Globus pallidus (tissue), 1 donor: ENCODE measurements around the gene IL1R1.
A peak's percentile ranks its signal among the peaks of the same experiment; 100 is the strongest.

Experiments
- DNase-seq: peaks from one replicate; pipeline ENCODE4 v3.0.0-alpha.2; 2015; ENCODE audit warnings: low spot score

The IL1R1 gene

DNA sequence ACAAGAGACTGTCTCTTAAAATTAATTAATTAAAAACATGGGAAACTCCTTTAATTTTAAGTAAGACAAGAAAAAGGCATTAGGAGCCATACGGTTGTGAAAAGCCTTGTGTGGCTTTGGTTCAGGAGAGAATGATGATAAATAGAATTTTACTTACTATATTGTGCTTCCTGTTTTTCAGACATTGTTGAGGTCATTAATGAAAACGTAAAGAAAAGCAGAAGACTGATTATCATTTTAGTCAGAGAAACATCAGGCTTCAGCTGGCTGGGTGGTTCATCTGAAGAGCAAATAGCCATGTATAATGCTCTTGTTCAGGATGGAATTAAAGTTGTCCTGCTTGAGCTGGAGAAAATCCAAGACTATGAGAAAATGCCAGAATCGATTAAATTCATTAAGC is 33.6 kb downstream of the IL1R1 start:
- DNase-seq: no peak

DNA sequence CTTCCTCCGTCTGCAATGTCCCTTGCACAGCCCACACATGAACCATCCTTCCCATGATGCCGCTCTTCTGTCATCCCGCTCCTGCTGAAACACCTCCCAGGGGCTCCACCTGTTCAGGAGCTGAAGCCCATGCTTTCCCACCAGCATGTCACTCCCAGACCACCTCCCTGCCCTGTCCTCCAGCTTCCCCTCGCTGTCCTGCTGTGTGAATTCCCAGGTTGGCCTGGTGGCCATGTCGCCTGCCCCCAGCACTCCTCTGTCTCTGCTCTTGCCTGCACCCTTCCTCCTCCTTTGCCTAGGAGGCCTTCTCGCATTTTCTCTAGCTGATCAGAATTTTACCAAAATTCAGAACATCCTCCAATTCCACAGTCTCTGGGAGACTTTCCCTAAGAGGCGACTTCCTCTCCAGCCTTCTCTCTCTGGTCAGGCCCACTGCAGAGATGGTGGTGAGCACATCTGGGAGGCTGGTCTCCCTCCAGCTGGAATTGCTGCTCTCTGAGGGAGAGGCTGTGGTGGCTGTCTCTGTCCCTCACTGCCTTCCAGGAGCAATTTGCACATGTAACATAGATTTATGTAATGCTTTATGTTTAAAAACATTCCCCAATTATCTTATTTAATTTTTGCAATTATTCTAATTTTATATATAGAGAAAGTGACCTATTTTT is 35.4 kb downstream of the IL1R1 start:
- DNase-seq: no peak

DNA sequence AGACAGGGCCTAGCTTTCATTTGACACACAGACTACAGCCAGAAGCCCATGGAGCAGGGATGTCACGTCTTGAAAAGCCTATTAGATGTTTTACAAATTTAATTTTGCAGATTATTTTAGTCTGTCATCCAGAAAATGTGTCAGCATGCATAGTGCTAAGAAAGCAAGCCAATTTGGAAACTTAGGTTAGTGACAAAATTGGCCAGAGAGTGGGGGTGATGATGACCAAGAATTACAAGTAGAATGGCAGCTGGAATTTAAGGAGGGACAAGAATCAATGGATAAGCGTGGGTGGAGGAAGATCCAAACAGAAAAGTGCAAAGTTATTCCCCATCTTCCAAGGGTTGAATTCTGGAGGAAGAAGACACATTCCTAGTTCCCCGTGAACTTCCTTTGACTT is 36.5 kb downstream of the IL1R1 start:
- DNase-seq: no peak

DNA sequence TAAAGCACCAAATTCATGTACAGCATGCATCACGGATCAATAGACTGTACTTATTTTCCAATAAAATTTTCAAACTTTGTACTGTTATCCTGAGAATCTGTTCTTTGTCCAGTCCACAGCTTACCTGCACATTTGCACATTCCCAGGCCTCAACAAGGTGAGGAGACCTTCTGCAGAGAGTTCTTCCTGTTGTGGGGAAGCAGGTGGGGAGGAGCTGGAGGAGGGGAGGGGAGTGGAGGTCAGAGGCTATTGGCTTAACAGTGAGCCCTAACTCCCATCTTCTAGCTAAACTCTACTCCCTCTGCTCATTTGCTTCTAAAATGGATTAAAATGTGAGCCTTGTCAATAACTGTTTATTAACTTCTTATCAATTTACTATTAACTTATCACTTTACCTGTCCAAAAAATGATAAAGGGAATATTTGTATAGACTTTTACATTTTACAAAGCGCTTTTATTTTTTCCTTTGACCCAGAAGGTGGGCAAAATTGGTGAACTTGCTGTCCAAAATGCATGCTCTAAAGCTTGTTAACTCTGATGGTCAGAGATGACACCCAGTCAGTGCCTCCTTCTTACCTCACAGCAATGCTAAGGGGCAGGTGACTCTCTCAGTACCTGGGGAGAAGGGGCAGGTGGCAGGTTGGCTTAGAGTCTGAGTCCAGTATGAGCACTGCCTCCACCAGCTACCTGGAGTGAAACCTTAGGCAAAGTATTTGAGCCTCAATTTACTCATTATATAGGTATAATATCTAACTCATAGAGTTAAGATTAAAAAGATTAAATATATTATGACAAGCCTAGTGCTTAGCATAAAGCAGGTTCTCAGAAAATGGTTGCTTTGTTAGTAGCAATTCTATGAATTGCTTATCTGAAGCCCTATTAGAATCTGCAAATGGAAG is 37.5 kb downstream of the IL1R1 start:
- no peak for DNase-seq

DNA sequence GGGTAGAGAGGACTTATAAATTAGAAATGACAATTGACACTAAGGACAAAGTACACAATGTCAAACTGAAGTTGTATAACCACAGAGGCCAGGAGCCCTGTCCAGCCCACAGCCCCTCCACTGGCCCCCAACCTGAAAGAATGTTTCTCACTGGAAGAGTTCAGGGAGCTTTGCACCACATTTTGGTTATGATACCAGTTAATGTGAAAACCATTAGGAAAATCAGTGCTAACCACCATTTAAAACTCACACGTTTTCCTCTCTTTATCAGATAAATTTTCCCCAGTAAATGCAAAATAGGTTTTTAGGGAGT is 38.1 kb downstream of the IL1R1 start:
- DNase-seq: no peak

DNA sequence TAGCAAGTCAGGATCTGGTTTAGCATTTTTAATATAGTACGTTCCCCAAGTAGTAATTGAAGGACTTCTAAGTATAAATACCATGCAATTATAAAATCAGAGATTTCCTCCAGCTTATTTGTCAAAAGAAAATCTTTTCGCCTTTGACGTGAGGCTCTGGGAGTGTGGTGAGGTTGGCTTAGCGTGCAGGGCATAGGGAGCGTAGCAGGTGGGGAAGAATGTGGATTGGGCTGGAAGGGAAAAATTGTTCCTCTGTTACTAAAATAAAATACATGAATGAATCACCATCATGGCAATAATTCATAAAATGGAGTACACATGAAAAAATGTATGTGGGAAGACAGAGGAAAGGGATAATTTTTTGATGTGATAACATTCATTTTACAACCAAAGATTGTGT is 38.8 kb downstream of the IL1R1 start:
- no peak for DNase-seq

DNA sequence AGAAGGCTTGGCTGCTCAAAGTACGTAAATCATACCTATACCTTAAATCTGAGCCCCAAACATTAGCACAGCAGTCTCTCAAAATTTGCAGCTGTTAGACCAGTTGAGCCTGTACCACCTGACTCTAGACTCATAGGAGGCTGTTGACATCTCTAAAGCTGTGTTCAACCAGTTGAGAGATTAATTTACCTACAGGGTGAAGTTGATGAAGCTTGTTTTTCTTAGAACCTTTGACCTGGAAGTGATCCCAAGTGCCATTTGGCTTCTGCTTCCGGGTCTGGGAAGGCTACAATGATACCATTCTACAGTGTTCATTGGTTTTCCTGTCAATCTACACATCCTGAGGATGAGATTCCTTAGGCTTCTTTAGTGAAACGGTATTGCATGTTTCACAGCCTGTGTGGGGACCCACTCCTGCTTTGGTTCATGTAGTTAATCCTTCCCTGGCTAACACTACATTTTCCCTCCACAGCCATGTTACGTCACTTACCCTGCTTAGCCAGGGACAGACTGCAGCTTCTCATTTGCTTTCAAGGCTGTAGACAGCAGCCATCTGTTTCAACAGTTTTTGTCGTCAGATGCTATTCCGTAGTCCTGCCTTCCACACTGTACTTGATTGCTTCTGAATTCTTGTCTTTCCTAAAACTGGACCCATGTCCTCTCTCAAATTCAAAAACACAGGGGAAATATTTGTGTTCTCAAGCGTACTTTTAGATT is 39.5 kb downstream of the IL1R1 start:
- no peak for DNase-seq

DNA sequence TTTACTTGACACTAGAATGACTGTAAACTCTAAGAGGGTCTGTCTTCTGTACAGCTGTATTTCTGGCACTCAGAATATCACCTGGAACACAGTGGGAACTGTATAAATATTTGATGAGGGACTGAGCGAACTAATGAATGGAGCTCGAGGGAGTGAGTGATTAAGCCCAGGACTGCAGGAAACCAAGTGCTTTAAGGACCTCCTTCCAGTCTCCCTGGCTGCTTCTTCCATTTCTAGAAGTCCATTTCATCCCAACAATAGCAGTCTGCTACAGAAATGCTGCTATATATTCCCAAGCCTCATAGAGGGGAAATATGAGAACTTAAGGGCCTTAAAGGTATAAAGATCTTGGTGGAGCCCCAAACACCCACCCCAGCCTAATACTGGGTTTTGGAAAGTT is 41.5 kb downstream of the IL1R1 start:
- no peak for DNase-seq

DNA sequence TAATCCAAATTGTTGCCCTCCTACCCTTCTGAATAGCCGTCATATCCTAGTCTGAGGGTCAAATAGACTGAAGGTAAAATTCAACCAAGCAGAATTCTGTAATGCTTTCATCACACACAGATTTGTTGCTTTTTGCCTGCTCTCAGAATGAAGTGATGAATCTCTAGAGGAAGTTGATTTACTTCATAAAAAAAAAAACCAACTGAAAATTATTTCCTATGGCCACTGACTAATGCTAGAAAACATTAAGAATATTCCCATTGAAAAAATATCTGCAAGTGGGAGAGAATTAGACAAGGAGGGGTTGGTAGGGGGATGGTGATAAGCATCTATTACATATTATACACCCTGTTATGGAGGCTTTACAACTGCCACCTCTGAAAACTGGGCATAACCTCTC is 42.0 kb downstream of the IL1R1 start:
- no peak for DNase-seq

DNA sequence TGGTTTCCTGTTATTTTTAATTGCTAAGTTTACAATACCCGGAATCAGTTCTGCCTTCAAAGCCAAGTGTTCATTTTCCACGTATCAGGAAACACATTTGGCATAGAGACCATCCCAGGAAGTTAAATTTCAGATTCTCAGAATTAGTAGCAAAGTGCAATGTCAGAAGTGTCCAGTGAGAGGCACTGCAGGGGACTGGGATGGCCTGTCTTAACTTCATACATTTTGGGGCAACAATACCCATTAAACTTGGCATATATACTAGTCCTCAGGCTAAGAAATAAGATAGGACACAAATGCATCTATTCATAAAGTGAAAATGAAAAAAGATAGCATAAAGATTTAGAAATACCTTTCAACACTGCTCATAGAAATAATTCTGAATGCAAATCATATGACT is 42.8 kb downstream of the IL1R1 start:
- DNase-seq: peak; percentile 3

DNA sequence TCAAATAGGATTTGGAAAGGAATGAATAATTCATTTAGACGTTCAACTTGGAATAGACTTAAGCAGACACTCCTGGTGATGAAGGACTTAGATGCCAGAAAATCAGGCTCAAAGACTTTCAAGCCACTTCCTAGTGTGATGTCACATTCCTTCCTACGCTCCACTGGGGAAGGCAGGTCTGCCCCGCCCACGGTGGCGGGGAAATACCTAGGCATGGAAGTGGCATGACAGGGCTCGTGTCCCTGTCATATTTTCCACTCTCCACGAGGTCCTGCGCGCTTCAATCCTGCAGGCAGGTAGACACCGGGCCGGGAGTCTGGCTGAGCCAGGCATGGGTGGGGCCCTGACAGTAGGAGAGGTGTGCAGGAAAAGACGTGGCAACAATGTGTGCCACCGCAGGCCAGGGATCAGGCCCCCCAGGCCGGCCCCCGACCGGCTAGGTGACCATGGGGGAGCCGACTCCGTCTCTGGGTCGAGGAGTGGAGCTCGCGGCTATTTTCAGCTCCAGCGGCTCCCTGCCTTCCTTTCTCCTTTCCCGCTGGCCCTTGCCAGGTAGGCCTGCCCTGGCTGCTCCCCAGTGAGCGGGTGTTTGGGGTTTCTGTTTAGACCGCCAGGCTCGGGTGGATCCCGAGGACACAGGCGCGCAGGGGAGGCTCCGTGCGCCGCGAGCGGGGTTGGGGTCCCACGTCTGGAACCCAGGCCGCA is 44.4 kb downstream of the IL1R1 start, which contains the start of gene IL1RL2:
TSS of gene IL1RL2 (plus strand) at position 233 of the 705 bp plus-strand sequence. CDS start 845 bp downstream, outside the sequence.
- DNase-seq: no peak

DNA sequence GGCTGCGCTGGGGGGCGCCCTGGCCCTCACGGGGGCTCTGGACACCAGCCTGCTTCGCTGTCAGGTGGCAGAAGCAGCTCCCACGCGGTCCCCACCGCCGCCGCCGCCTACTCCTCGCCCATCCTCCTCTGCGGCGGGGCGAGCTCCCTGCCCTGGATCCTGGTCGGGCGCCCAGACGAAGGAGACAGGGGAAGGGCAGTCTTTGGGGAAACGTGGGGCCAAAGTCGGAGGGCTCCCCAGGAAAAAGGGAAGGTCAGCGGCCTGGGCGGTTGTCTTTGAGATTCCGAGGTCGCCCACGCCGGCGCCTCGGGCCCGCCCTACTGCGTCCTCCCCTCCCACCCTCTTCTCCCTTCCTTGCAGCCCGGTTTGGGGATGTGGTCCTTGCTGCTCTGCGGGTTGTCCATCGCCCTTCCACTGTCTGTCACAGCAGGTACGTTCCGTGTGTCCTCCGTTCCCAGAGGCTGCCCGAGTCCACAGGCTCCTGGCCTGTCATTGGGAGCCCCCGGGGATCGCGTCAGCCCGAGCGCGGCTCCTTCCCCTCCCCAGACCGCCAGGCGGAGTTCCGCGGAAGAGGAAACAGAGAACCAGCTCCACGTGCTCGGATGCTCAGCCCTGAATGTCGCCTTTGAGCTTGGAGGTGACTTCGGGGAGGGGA is 45.1 kb downstream of the IL1R1 start:
- DNase-seq: peak; percentile 16

DNA sequence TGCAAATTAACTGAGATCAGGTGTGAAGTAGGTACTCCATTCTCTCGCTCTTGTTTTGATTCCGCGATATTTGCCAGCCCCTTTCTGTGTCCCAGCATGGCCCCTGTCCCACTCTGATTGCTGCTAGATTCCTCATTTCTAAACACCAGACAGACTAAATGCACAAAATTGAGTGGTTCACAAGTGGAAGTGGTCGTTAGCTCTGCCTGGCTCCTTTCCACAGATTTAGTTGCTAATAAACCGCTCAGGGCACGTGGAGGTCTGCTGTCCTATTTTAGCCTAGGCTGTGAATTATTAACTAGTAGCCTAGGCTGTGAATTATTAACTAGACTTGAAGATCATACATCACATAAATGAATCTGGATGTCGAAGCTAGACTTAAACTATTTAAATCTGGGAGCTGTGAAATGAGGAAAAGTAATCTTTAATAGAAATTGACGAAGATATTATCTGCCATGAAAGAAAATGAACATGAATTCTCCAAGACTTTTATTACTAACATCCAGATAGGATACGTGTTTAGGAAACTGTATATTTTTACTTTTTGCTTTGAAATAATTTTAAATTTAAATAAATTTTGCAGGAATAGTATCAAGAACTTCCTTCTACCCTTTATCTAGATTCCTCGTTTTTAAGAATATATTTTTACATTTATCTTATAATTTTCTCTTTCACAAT is 48.0 kb downstream of the IL1R1 start:
- no peak for DNase-seq

DNA sequence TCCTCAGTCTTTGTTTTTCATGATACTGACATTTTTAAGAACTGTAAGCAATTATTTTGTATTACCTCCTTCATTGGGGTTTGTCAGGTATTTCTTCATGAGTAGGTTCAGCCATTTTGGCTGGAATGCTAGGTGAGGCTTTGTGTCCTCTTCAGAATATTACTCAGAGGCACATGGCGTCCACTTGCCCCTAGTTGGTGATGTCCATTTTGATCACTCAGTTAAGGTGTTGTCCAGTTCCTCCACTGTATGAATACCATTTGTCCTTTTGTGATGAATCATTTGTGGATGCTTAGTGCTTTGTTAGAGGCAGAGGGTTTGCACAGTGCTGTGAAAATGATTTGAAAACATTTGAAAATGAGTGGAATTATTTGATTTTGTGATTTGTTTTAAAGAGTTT is 49.0 kb downstream of the IL1R1 start:
- no peak for DNase-seq

DNA sequence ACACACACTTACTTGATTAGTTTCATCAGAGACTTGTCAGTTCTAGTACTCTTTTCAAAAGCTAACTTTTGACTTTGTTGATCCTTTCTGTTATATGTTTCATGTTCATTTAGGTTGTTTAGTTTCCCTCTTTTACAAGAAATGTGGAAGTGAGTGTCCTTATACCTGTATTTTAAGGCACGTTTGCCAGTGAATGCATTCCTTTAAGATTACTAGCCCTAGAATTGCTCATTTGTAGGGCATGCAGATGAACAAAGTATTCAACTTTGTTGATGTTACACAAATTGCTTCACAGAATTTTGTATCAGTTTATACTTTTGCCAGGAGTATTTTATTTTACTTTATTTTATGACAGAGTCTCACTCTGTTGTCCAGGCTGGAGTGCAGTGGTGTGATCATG is 50.5 kb downstream of the IL1R1 start:
- DNase-seq: no peak

DNA sequence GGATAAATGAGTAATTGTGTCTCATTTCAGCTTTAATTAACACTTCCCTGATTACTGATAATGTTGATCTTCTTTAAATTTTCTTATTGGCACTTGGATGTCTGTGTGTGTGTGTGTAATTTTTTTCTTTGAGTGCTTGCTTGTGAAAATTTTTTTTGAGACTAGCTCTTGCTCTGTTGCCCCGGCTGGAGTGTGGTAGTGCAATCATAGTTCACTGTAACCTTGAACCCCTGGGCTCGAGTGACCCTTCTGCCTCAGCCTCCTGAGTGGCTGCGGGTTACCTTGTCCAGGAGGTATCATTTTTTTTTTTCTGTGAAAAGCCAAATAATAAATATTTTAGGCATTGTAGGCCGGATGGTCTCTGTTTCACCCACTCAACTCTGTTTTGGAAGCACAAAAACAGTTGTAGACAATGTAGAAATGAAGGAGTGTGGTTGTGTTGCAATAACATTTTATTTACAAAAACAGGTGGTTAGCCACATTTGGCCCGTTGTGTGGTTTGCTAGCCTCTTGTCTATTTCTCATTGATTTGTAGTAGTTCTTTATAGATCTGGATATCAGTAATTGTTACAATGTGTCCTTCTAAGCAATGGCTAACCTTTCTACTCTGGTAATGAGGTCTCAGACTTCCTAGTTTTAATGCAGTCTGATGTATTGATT is 52.2 kb downstream of the IL1R1 start:
- no peak for DNase-seq

DNA sequence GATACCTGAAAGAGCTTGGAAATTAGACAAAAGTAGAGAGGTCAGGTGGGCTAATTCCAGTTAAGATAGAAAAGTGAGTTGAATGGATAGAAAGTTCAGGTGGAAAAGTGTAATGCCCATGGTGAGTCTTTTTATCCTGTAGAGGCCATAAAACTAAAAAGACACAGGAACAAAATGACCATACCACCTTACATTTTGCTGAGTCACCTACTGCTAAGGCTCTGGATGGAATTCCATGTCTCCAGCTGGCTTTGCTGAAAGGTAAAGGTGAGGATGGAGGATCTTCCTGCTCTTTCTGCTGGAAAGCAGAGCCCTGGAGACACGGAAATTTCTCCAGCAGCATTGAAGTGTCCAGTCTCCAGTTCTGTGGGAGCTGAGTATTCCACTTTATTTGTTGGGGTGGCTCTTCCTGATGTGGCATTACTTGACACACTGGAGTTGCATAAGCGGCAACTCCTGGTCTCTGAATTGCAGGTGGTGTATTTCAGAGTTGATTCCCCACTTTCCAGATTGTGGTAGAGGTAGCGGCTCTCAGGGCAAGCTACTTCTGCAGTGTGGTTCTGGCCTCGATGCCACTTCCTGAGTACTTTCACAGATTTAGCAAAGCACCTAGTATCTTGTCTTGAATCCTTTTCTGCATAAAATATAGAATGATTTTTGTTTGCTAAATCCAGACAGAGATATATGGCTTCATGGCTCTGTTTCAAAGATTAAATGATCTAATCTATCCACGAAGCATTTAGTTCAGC is 55.0 kb downstream of the IL1R1 start:
- no peak for DNase-seq

DNA sequence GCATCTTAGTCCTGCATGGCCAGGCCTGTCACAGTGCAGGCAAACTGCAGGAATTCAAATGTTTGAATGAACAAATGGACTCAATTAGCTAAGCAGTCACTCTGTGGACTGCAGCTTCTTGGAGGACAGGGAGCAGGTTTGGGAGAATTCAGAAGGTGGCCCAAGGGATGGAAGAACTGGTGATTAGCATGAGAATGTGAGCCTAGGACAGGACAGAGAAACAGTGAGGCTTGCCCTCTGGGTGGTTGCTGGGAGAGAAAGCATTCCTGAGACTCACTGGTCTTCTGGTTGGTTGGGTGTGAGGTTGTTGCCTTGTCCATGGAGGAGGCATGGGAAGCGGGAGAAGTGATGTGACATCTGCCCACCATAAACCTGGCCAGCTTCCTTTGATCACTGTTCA is 58.0 kb downstream of the IL1R1 start:
- no peak for DNase-seq

DNA sequence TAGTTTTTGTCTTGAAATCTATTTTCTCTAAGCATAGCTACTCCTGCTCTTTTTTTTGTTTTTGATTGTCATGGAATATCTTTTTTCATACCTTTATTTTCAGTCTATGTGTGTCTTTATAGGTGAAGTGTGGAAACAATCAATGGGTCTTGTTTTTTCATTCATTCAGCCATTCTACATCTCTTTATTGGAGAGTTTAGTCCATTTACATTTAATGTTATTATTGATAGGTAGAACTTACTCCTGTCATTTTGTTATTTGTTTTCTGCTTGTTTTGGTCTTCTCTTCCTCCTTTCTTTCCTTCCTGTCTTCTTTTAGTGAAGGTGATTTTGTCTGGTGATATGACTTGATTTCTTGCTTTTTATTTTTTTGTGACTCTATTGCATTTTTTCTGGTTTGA is 62.1 kb downstream of the IL1R1 start:
- no peak for DNase-seq
